ENCODE data around the gene GNG3.
"Not testable (repeated sequence)": the region's sequence is repeated elsewhere in the genome, so short reads cannot be mapped to it uniquely, and the experiment has no call there.

Gene GNG3

GRCh38 chr11:62671236-62671607, 36.3 kb upstream of the GNG3 start:
- Histone ChIP-seq H3K23ac (ENCODE audit: low read length in 2 of 2) (peak overlapping the region in 1 of 2 experiments; percentile 23), H2BK15ac (ENCODE audit: low read depth, poor library complexity, severe bottlenecking) (no peak overlapping the region), H3K14ac (ENCODE audit: low read length in 2 of 2) (peak overlapping the region in 1 of 2 experiments; percentile 39), H3K4me2 (ENCODE audit: low read length, poor library complexity, severe bottlenecking) (peak overlapping the region; percentile 85), H3K9me3 (ENCODE audit: control insufficient read depth, low read length) (no peaks in the 10 kb centered on the region), H3K27ac (ENCODE audit: low read length, poor library complexity, severe bottlenecking) (peak overlapping the region; percentile 98), H4K8ac (ENCODE audit: low read length) (peak overlapping the region; percentile 99), H3K18ac (ENCODE audit: low read depth in 1 of 2, low read length in 2 of 2) (peak overlapping the region; percentile 42 to 88), H3K27me3 (ENCODE audit: control insufficient read depth in 1 of 2, insufficient read depth in 1 of 2, low read length in 2 of 2) (no peaks in the 10 kb centered on the region), H2BK120ac (ENCODE audit: low read depth, low read length) (peak overlapping the region; percentile 89), H2AK5ac (ENCODE audit: low read length, severe bottlenecking) (peak overlapping the region; percentile 39), H3K4ac (ENCODE audit: low read depth in 1 of 2, low read length in 2 of 2) (peak overlapping the region; percentile 94 to 97), H3K9ac (ENCODE audit: low read length) (peak overlapping the region; percentile 98), H3K4me3 (ENCODE audit: insufficient read depth in 1 of 2, low read depth in 1 of 2, low read length in 2 of 2) (peak overlapping the region; percentile 75 to 94), H3K79me1 (replicated peaks; ENCODE audit: low read length, poor library complexity, severe bottlenecking) (peaks cover 5% of the 10 kb centered on the region), H3K4me1 (ENCODE audit: control insufficient read depth, insufficient read depth, low read depth, low read length) (peaks cover 15% of the 10 kb centered on the region), H4K91ac (ENCODE audit: low read length) (peak overlapping the region; percentile 95), H2BK5ac (ENCODE audit: low read depth, low read length, poor library complexity, severe bottlenecking) (no peak overlapping the region), H3K36me3 (ENCODE audit: control insufficient read depth in 1 of 2, insufficient read depth in 2 of 2, low read depth in 1 of 2, low read length in 2 of 2) (peaks cover 11 to 39% of the 10 kb centered on the region in 2 experiments), H2BK12ac (ENCODE audit: low read length in 2 of 2) (no peak overlapping the region), H2AFZ (ENCODE audit: low read depth, low read length) (peak overlapping the region; percentile 72)
- no peak for DNase-seq
- 2% methylated on average over 17 of the region's 17 CpGs for WGBS

- Histone ChIP-seq H2AK5ac (ENCODE audit: low read length, severe bottlenecking) (peak within 1 kb of the TSS; percentile 50), H2BK5ac (ENCODE audit: low read depth, low read length, poor library complexity, severe bottlenecking) (peak within 1 kb of the TSS; percentile 46), H3K9ac (ENCODE audit: low read length) (peak within 1 kb of the TSS; percentile 98), H2AFZ (ENCODE audit: low read depth, low read length) (peak within 1 kb of the TSS; percentile 72), H3K27ac (ENCODE audit: low read length, poor library complexity, severe bottlenecking) (peak within 1 kb of the TSS; percentile 98), H3K36me3 (ENCODE audit: control insufficient read depth in 1 of 2, insufficient read depth in 2 of 2, low read depth in 1 of 2, low read length in 2 of 2) (peaks cover 10 to 39% of the 10 kb centered on the region in 2 experiments), H4K91ac (ENCODE audit: low read length) (peak within 1 kb of the TSS; percentile 95), H3K9me3 (ENCODE audit: control insufficient read depth, low read length) (no peaks in the 10 kb centered on the region), H3K18ac (ENCODE audit: low read depth in 1 of 2, low read length in 2 of 2) (peak within 1 kb of the TSS; percentile 42 to 97), H2BK12ac (ENCODE audit: low read length in 2 of 2) (peak within 1 kb of the TSS; percentile 29 to 35), H2BK120ac (ENCODE audit: low read depth, low read length) (peak within 1 kb of the TSS; percentile 89), H3K4ac (ENCODE audit: low read depth in 1 of 2, low read length in 2 of 2) (peak within 1 kb of the TSS; percentile 94 to 97), H2BK15ac (ENCODE audit: low read depth, poor library complexity, severe bottlenecking) (peak within 1 kb of the TSS; percentile 86), H3K14ac (ENCODE audit: low read length in 2 of 2) (peak within 1 kb of the TSS in 1 of 2 experiments; percentile 39), H4K8ac (ENCODE audit: low read length) (peak within 1 kb of the TSS; percentile 99), H3K4me2 (ENCODE audit: low read length, poor library complexity, severe bottlenecking) (peak within 1 kb of the TSS; percentile 85), H3K23ac (ENCODE audit: low read length in 2 of 2) (peak within 1 kb of the TSS in 1 of 2 experiments; percentile 92), H3K79me1 (replicated peaks; ENCODE audit: low read length, poor library complexity, severe bottlenecking) (peaks cover 11% of the 10 kb centered on the region), H3K4me3 (ENCODE audit: insufficient read depth in 1 of 2, low read depth in 1 of 2, low read length in 2 of 2) (peak within 1 kb of the TSS; percentile 75 to 94), H3K27me3 (ENCODE audit: control insufficient read depth in 1 of 2, insufficient read depth in 1 of 2, low read length in 2 of 2) (no peaks in the 10 kb centered on the region), H3K4me1 (ENCODE audit: control insufficient read depth, insufficient read depth, low read depth, low read length) (peaks cover 11% of the 10 kb centered on the region)
- DNase-seq, result peak; percentile 91
- under 1% methylated on average over 59 of the region's 59 CpGs for WGBS
Measured at GRCh38 chr11:62671608-62672389, 35.7 kb upstream of the GNG3 start, which contains the start of the genes LBHD1 and UQCC3. Gene LBHD1, minus strand, starts transcription at chr11:62672267. Its CDS starts 2,236 bp downstream, at chr11:62670031. Gene UQCC3, plus strand, starts transcription at chr11:62671673. Its CDS starts 73 bp downstream, at chr11:62671746.

- 100% methylated on average over 1 of the region's 2 CpGs for WGBS
- H3K9ac ChIP-seq (ENCODE audit: low read length), result peak overlapping the region; percentile 98
Measured at GRCh38 chr11:62673196-62673525, 34.3 kb upstream of the GNG3 start.

GRCh38 chr11:62675415-62675814, 32.1 kb upstream of the GNG3 start:
- H2BK12ac ChIP-seq (ENCODE audit: low read length in 2 of 2); H3K14ac ChIP-seq (ENCODE audit: low read length in 2 of 2); H2AK5ac ChIP-seq (ENCODE audit: low read length, severe bottlenecking); H3K27me3 ChIP-seq (ENCODE audit: control insufficient read depth in 1 of 2, insufficient read depth in 1 of 2, low read length in 2 of 2); H3K9ac ChIP-seq (ENCODE audit: low read length); H2BK15ac ChIP-seq (ENCODE audit: low read depth, poor library complexity, severe bottlenecking); H3K79me1 ChIP-seq (replicated peaks; ENCODE audit: low read length, poor library complexity, severe bottlenecking); DNase-seq; H4K91ac ChIP-seq (ENCODE audit: low read length); H3K23ac ChIP-seq (ENCODE audit: low read length in 2 of 2); H3K27ac ChIP-seq (ENCODE audit: low read length, poor library complexity, severe bottlenecking); H2BK120ac ChIP-seq (ENCODE audit: low read depth, low read length); H3K9me3 ChIP-seq (ENCODE audit: control insufficient read depth, low read length); H3K4me2 ChIP-seq (ENCODE audit: low read length, poor library complexity, severe bottlenecking); H2AFZ ChIP-seq (ENCODE audit: low read depth, low read length); H3K18ac ChIP-seq (ENCODE audit: low read depth in 1 of 2, low read length in 2 of 2); H3K4ac ChIP-seq (ENCODE audit: low read depth in 1 of 2, low read length in 2 of 2); H3K4me3 ChIP-seq (ENCODE audit: insufficient read depth in 1 of 2, low read depth in 1 of 2, low read length in 2 of 2); H4K8ac ChIP-seq (ENCODE audit: low read length); H2BK5ac ChIP-seq (ENCODE audit: low read depth, low read length, poor library complexity, severe bottlenecking): not testable (repeated sequence)
- Histone ChIP-seq H3K4me1 (ENCODE audit: control insufficient read depth, insufficient read depth, low read depth, low read length) (peaks cover 17% of the 10 kb centered on the region), H3K36me3 (ENCODE audit: control insufficient read depth in 1 of 2, insufficient read depth in 2 of 2, low read depth in 1 of 2, low read length in 2 of 2) (peaks cover 16 to 37% of the 10 kb centered on the region in 2 experiments)
- 85% methylated on average over 10 of the region's 10 CpGs for WGBS

More at GRCh38 chr11:62673196-62673525, 34.3 kb upstream of the GNG3 start:
- H4K91ac ChIP-seq (ENCODE audit: low read length), result no peak overlapping the region
- no peak overlapping the region for H2AK5ac ChIP-seq (ENCODE audit: low read length, severe bottlenecking)
- H3K18ac ChIP-seq (ENCODE audit: low read depth in 1 of 2, low read length in 2 of 2), result no peak overlapping the region
- no peak overlapping the region for H2BK5ac ChIP-seq (ENCODE audit: low read depth, low read length, poor library complexity, severe bottlenecking)
- H2AFZ ChIP-seq (ENCODE audit: low read depth, low read length), result no peak overlapping the region
- no peak overlapping the region for H3K27ac ChIP-seq (ENCODE audit: low read length, poor library complexity, severe bottlenecking)
- peak overlapping the region in 1 of 2 experiments; percentile 29 for H2BK12ac ChIP-seq (ENCODE audit: low read length in 2 of 2)
- no peak overlapping the region for H3K4me2 ChIP-seq (ENCODE audit: low read length, poor library complexity, severe bottlenecking)
- H3K27me3 ChIP-seq (ENCODE audit: control insufficient read depth in 1 of 2, insufficient read depth in 1 of 2, low read length in 2 of 2), result no peaks in the 10 kb centered on the region
- no peak overlapping the region for H3K23ac ChIP-seq (ENCODE audit: low read length in 2 of 2)
- no peak for DNase-seq
- H3K4ac ChIP-seq (ENCODE audit: low read depth in 1 of 2, low read length in 2 of 2), result no peak overlapping the region
- no peaks in the 10 kb centered on the region for H3K9me3 ChIP-seq (ENCODE audit: control insufficient read depth, low read length)
- peaks cover 16 to 41% of the 10 kb centered on the region in 2 experiments for H3K36me3 ChIP-seq (ENCODE audit: control insufficient read depth in 1 of 2, insufficient read depth in 2 of 2, low read depth in 1 of 2, low read length in 2 of 2)
- H3K79me1 ChIP-seq (replicated peaks; ENCODE audit: low read length, poor library complexity, severe bottlenecking), result peaks cover 8% of the 10 kb centered on the region
- peak overlapping the region in 1 of 2 experiments; percentile 94 for H3K4me3 ChIP-seq (ENCODE audit: insufficient read depth in 1 of 2, low read depth in 1 of 2, low read length in 2 of 2)
- no peak overlapping the region for H3K14ac ChIP-seq (ENCODE audit: low read length in 2 of 2)
- H3K4me1 ChIP-seq (ENCODE audit: control insufficient read depth, insufficient read depth, low read depth, low read length), result peaks cover 15% of the 10 kb centered on the region
- H2BK120ac ChIP-seq (ENCODE audit: low read depth, low read length), result no peak overlapping the region
- no peak overlapping the region for H4K8ac ChIP-seq (ENCODE audit: low read length)
- no peak overlapping the region for H2BK15ac ChIP-seq (ENCODE audit: low read depth, poor library complexity, severe bottlenecking)
